Thoracic aorta (tissue), 2 donors: ENCODE data around the gene SPPL2A. TPM values are rescaled to one million over a fixed set of nuclear protein-coding genes. Genes with fewer than 3 reads are reported as not detected.
"Not testable (repeated sequence)": the region's sequence is repeated elsewhere in the genome, so short reads cannot be mapped to it uniquely, and the experiment has no call there.

Experiments used
- ATAC-seq: fragments of 150-250 bp; one replicate; pipeline ENCODE4 v1.8.0; 2017; ENCODE audit warnings: low read depth; ENCODE audit not compliant: insufficient number of reproducible peaks, low FRiP score
- DNase-seq: peaks from one replicate; pipeline ENCODE4 v3.0.0-alpha.2; 2020; ENCODE audit warnings: low spot score
- H3K27ac ChIP-seq, 2 donors: fragments of 200-600 bp; sonication (generic); 1 replicate in 1 of 2; 2 replicates in 1 of 2; pipeline ENCODE4 v1.5.1; 2016; ENCODE audit warnings: mild to moderate bottlenecking in 2 of 2, moderate library complexity in 2 of 2
- H3K27me3 ChIP-seq: fragments of 200-600 bp; sonication (generic); replicated peaks from 2 replicates; pipeline ENCODE4 v1.6.0; 2016; ENCODE audit warnings: mild to moderate bottlenecking; ENCODE audit not compliant: insufficient read depth
- H3K36me3 ChIP-seq: fragments of 200-600 bp; sonication (generic); one replicate; pipeline ENCODE4 v1.5.1; 2016
- H3K4me1 ChIP-seq, 2 donors: fragments of 200-600 bp; sonication (generic); 1 replicate in 1 of 2; 2 replicates in 1 of 2; pipeline versions ENCODE4 v1.5.1 to v1.6.0; 2016; ENCODE audit warnings: low read depth in 2 of 2, mild to moderate bottlenecking in 1 of 2; ENCODE audit not compliant: control insufficient read depth in 1 of 2
- H3K4me3 ChIP-seq: fragments of 200-600 bp; sonication (generic); 2 replicates; pipeline ENCODE4 v1.5.1; 2016; ENCODE audit warnings: mild to moderate bottlenecking
- H3K9me3 ChIP-seq: fragments of 200-600 bp; sonication (generic); 2 replicates; pipeline ENCODE4 v1.5.1; 2016
- total RNA-seq, 2 donors: library from RNA; depleted of rRNA; stranded (reverse); fragments of >200 nt; gene quantifications; one replicate each; pipeline versions ENCODE4 v1.1.0 to v1.2.3, GENCODE V29; 2016
- TF ChIP-seq, protein P1 (sequence below): fragments of 200-600 bp; sonication (generic); IDR thresholded peaks from one replicate; pipeline ENCODE4 v1.5.1; 2019; ENCODE audit warnings: antibody characterized with exemption

SPPL2A gene
- total RNA-seq, 2 donors from 2014 or later = 281 to 500 TPM

DNA sequence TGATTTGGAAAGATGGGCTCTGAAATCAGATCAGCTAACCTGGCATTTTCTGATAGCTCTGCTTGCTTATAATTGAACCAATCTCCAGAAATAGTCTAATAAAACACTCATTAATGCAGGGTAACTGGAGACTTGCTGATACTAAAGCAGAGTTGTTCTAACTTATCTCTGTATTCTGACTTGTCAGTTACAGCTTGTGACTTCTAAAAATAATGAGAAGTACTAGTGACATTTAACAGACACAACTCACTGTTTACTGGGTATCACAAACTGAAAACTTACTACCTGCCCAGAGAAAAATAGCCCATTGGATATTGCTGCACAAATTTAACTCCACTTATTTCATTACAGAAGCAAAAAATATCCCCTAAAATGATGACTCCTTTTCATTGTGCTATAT, 54.9 kb downstream of the SPPL2A start:
- Histone ChIP-seq H3K4me1 (no peaks in the 10 kb centered on the region), H3K9me3 (no peaks in the 10 kb centered on the region), H3K27ac (no peak overlapping the region), H3K27me3 (no peaks in the 10 kb centered on the region), H3K36me3 (peaks cover 13% of the 10 kb centered on the region), H3K4me3 (no peak overlapping the region)
- ATAC-seq (no peak), DNase-seq (no peak)
- TF ChIP-seq, protein P1, sequence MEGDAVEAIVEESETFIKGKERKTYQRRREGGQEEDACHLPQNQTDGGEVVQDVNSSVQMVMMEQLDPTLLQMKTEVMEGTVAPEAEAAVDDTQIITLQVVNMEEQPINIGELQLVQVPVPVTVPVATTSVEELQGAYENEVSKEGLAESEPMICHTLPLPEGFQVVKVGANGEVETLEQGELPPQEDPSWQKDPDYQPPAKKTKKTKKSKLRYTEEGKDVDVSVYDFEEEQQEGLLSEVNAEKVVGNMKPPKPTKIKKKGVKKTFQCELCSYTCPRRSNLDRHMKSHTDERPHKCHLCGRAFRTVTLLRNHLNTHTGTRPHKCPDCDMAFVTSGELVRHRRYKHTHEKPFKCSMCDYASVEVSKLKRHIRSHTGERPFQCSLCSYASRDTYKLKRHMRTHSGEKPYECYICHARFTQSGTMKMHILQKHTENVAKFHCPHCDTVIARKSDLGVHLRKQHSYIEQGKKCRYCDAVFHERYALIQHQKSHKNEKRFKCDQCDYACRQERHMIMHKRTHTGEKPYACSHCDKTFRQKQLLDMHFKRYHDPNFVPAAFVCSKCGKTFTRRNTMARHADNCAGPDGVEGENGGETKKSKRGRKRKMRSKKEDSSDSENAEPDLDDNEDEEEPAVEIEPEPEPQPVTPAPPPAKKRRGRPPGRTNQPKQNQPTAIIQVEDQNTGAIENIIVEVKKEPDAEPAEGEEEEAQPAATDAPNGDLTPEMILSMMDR = no peak

DNA sequence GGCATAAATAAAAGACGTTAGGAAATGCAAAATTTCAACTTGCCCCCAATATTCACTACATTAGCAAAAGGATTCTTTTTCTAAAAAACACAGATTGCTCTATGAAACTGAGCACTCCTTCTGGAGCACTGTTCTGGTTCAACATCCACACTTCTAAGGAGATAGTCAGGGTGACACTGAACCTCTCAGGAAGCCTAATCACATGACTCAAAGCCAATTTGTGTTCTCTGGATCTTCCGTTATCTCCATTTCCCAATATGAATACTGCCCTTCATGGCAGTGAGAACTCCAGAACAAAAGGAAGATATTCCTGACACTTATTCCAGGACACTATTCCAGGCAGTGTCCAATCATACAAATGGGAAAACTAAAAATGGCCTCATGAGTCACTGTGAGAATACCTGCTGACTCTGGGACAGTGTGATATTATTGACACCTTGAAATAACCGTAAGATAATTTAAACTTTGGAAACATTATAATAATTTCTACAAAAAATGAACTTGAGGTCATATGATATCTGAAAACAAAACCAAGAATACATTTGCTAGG, 57.6 kb downstream of the SPPL2A start:
- H3K27me3 ChIP-seq = no peaks in the 10 kb centered on the region
- H3K36me3 ChIP-seq = peaks cover 10% of the 10 kb centered on the region
- no peak overlapping the region for H3K4me3 ChIP-seq
- H3K9me3 ChIP-seq = no peaks in the 10 kb centered on the region
- no peak overlapping the region for H3K27ac ChIP-seq
- TF ChIP-seq, protein P1 = no peak
- no peak for DNase-seq
- no peak for ATAC-seq
- H3K4me1 ChIP-seq = no peaks in the 10 kb centered on the region

DNA sequence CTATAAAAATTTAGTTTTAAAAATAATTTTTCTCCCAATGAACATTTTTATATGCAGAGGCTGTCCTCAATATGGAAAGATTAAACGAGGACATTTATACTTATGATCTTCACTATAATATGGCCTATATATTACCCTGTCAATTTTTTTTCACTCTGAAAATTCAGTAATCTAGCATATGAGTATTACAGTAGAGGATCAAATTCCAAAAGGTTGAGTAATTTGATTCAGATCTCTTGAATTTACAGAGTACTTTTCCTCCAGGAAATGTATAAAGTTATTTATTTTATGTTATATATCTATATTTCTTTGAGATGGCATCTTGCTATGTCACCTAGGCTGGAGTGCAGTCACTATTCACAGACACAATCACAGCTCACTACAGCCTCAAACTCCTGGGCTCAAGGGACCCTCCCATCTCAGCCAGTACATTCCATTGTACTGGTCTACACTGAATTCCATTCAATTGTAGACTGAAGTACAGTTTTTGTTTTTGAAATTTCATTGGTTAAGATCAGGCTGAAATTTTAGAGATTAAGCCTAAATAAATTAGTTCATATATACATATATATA, 62.7 kb downstream of the SPPL2A start:
- ATAC-seq (no peak), DNase-seq (no peak)
- Histone ChIP-seq H3K9me3 (no peaks in the 10 kb centered on the region), H3K36me3 (peaks cover 6% of the 10 kb centered on the region), H3K4me3 (no peak overlapping the region), H3K27ac (no peak overlapping the region), H3K4me1 (no peaks in the 10 kb centered on the region), H3K27me3 (no peaks in the 10 kb centered on the region)
- TF ChIP-seq, protein P1 = no peak

DNA sequence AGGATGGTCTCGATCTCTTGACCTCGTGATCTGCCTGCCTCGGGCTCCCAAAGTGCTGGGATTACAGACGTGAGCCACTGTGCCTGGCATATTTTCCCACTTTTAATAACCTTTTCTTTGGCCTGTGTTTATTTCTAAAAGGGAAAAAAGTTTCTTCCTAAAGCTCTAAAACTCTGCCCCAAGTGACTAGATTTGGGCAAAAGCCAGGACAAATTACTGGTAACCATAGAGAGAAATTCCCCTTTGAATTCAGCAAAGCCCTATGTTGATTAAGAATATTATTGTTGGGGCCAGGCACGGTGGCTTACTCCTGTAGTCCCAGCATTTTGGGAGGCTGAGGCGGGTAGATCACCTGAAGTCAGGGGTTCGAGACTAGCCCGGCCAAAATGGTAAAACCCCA, 67.4 kb downstream of the SPPL2A start:
- TF ChIP-seq, protein P1 = no peak
- DNase-seq (no peak), ATAC-seq (no peak)
- H3K27ac ChIP-seq = no peak overlapping the region
- H3K4me3 ChIP-seq = no peak overlapping the region
- no peaks in the 10 kb centered on the region for H3K27me3 ChIP-seq
- no peaks in the 10 kb centered on the region for H3K36me3 ChIP-seq
- no peaks in the 10 kb centered on the region for H3K4me1 ChIP-seq
- H3K9me3 ChIP-seq = no peaks in the 10 kb centered on the region

DNA sequence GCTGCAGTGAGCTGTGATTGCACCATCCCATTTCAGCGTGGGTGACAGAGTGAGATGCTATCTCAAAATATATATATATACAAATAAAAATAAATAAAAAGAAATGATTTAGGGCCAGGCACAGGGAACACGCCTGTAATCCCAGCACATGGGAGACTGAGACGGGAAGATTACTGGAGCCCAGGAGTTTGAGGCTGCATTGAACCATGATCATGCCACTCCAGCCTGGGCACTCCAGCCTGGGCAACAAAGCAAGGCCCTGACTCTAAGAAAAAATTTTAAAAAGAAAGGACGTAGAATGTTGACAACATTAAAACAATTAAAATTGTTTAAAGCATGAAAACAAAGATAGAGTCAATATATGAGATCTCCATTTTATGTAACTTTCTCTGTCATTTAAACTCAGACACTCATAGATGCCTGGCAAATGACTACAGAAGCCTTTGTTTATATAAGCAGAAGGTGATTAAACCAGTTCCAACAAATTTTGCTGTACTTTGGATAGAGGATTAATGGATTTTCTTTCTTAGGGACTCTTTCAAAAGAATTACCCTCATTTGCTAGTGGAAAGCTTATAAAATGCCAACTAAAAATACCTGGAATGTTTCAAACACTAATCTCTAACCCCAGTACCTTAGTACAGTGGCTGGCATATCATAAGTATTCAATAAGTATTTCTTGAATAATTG, 68.3 kb downstream of the SPPL2A start:
- no peak for ATAC-seq

DNA sequence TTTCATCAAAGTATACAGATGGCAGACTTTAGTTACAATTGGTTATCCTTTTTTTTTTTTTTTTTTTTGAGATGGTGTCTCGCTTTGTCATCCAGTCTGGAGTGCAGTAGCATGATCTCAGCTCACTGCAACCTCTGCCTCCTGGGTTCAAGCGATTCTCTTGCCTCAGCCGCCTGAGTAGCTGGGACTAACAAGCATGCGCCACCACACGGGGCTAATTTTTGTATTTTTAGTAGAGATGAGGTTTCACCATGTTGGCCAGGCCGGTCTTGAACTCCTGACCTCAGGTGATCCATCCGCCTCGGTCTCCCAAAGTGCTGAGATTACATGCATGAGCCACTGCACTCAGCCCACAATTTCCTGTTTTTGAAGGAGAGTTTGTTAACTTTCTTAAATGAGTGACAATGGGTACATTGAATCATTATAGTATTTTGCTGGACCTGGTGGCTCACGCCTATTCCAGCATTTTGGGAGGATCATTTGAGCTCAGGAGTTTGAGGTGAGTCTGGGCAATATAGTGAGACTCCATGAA, 70.8 kb downstream of the SPPL2A start:
- ATAC-seq, H3K27me3 ChIP-seq, H3K9me3 ChIP-seq, H3K27ac ChIP-seq, H3K4me3 ChIP-seq, H3K4me1 ChIP-seq, DNase-seq, H3K36me3 ChIP-seq: not testable (repeated sequence)

More for the DNA sequence above, 68.3 kb downstream of the SPPL2A start:
- Histone ChIP-seq H3K4me3 (no peak overlapping the region), H3K9me3 (no peaks in the 10 kb centered on the region), H3K36me3 (no peaks in the 10 kb centered on the region), H3K4me1 (no peaks in the 10 kb centered on the region), H3K27ac (no peak overlapping the region), H3K27me3 (no peaks in the 10 kb centered on the region)
- no peak for DNase-seq
- TF ChIP-seq, protein P1 = no peak
